Neural crest cell (in vitro differentiated cells): Measurements from ENCODE around the gene SOCS2. TPM values are rescaled to one million over a fixed set of nuclear protein-coding genes. Genes with fewer than 3 reads are reported as not detected.

Experiments
- DNase-seq: peaks from one replicate; pipeline ENCODE4 v3.0.0; 2021; ENCODE audit warnings: low read depth, mixed read lengths, low spot score
- H3K27ac Mint-ChIP-seq: one replicate; pipeline ENCODE4 v1.8.0; 2021; ENCODE audit warnings: mild to moderate bottlenecking, mixed read lengths; ENCODE audit not compliant: unreplicated experiment
- H3K27me3 Mint-ChIP-seq: 2 replicates; pipeline ENCODE4 v1.8.0; 2021; ENCODE audit warnings: low read depth, mild to moderate bottlenecking, mixed read lengths
- H3K36me3 Mint-ChIP-seq: 2 replicates; pipeline ENCODE4 v1.8.0; 2021; ENCODE audit warnings: low read depth, mild to moderate bottlenecking, mixed read lengths
- H3K4me1 Mint-ChIP-seq: 2 replicates; pipeline ENCODE4 v1.8.0; 2021; ENCODE audit warnings: mixed read lengths
- H3K4me3 Mint-ChIP-seq: one replicate; pipeline ENCODE4 v1.8.0; 2021; ENCODE audit warnings: mild to moderate bottlenecking, mixed read lengths
- H3K9me3 Mint-ChIP-seq: 2 replicates; pipeline ENCODE4 v1.8.0; 2021; ENCODE audit warnings: mixed read lengths
- total RNA-seq: library from RNA; stranded (reverse); gene quantifications from 2 replicates; pipeline ENCODE4 v1.2.1, GENCODE V29; 2021
- TF ChIP-seq, protein P1 (sequence below): fragments of 200-600 bp; sonication (generic); conservative IDR thresholded peaks from 2 replicates; pipeline ENCODE4 v1.5.0; 2021; ENCODE audit warnings: antibody characterized with exemption, mild to moderate bottlenecking

SOCS2 gene
- total RNA-seq, 1 donor from 2014 or later = 53.5 TPM

DNA sequence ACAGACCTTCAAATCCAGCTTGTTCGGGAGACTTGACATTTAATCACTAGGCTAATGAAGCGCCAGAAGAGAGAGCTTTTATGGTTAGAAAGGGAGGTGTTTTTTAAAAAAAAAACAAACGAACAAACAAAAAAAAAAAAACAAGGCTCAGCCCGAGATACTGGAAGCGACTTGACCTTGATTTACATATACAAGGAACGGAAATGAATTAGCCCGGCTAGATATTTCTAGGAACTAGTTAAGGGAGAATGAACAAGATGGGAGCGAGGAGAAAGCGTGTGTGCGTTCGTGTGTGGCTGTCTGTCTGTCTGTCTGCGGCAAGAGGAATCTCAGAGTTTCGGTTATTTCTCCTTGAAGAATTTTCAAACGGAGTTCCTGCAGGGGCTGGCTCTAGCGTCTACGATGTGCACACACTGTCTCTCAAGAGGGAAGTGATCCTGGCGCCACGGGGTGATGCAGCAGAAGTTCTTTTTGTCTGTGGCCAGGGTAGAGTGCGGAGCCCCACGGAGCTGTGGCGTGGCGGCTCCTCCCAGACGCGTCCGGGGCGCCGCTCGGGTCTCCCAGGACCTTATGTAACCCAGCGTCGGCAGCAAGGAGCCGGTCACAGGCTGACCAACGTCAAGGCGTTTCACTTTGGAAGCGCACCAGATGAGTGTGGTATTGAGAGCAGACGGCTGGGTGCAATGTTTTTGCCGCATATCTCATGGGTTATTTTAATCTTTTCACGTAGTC lies 18.8 kb downstream of the SOCS2 start:
- H3K36me3 Mint-ChIP-seq = no peaks in the 10 kb centered on the region
- TF ChIP-seq, protein P1, sequence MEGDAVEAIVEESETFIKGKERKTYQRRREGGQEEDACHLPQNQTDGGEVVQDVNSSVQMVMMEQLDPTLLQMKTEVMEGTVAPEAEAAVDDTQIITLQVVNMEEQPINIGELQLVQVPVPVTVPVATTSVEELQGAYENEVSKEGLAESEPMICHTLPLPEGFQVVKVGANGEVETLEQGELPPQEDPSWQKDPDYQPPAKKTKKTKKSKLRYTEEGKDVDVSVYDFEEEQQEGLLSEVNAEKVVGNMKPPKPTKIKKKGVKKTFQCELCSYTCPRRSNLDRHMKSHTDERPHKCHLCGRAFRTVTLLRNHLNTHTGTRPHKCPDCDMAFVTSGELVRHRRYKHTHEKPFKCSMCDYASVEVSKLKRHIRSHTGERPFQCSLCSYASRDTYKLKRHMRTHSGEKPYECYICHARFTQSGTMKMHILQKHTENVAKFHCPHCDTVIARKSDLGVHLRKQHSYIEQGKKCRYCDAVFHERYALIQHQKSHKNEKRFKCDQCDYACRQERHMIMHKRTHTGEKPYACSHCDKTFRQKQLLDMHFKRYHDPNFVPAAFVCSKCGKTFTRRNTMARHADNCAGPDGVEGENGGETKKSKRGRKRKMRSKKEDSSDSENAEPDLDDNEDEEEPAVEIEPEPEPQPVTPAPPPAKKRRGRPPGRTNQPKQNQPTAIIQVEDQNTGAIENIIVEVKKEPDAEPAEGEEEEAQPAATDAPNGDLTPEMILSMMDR = no peak
- peak overlapping the region; percentile 24 for H3K27ac Mint-ChIP-seq
- H3K9me3 Mint-ChIP-seq = no peaks in the 10 kb centered on the region
- H3K4me3 Mint-ChIP-seq = peak overlapping the region; percentile 87
- DNase-seq = peak; percentile 26
- H3K4me1 Mint-ChIP-seq = peaks cover 23% of the 10 kb centered on the region
- H3K27me3 Mint-ChIP-seq = peaks cover 47% of the 10 kb centered on the region

DNA sequence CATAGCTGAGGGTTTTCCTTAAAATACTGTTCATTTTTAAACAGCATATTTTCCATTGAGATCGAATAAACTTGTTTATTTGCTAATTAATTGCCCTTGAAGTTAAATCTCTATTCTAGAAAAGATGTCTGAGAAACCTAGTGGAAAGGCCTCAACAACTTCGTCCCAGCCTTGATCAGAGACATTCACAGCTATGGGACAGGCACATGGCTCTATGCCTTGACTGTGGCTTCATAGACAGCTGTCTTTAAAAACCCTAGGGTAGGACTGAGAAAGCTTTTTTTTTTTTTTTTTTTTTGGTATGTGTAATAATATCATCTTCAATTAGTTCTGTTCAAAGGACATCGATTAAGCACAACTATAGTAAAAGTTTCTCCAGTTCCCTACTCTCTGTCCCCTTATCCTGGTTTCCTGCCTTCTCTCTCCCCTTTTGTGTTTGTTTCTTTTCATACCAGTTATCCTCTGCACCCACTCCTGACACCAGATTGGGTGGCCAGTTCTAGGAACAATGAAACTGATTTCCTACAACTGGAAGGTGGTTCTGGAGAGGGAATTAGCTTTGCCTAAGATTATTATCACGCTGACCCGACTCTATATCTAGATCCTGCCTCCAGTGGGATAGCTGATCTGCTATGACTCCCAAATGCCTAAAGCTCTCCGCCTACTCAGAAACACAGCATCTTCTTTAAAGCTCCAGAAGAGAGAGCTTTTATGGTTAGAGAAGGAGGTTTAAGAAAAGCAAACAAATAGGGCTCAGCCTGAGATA lies 20.3 kb downstream of the SOCS2 start:
- H3K36me3 Mint-ChIP-seq = no peaks in the 10 kb centered on the region
- no peak overlapping the region for H3K27ac Mint-ChIP-seq
- no peak for DNase-seq
- H3K9me3 Mint-ChIP-seq = no peaks in the 10 kb centered on the region
- peaks cover 49% of the 10 kb centered on the region for H3K27me3 Mint-ChIP-seq
- peaks cover 23% of the 10 kb centered on the region for H3K4me1 Mint-ChIP-seq
- H3K4me3 Mint-ChIP-seq = peak overlapping the region; percentile 35
- TF ChIP-seq, protein P1 = no peak

DNA sequence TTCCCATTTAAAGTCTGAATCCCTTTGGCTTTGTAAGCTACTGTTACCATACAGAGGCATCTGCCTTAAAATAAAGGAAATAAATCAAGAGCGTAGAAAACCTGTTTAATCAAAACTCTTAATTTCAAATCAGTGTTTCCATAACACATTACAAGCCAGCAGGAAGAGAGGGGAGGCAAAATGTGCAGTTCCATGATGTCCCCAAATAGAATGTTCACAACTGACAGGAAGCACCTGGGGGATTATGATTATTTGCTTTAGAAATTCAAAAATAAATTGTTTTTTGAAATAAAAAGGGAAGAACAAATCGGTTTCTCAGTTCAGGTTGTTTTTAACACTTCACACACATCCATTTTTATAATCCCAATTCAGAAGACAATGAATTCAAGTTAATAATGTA lies 21.4 kb downstream of the SOCS2 start:
- Mint-ChIP-seq H3K36me3 (no peaks in the 10 kb centered on the region), H3K9me3 (no peaks in the 10 kb centered on the region), H3K4me3 (no peak overlapping the region), H3K4me1 (peaks cover 23% of the 10 kb centered on the region), H3K27me3 (peaks cover 49% of the 10 kb centered on the region), H3K27ac (no peak overlapping the region)
- DNase-seq = no peak
- TF ChIP-seq, protein P1 = no peak

DNA sequence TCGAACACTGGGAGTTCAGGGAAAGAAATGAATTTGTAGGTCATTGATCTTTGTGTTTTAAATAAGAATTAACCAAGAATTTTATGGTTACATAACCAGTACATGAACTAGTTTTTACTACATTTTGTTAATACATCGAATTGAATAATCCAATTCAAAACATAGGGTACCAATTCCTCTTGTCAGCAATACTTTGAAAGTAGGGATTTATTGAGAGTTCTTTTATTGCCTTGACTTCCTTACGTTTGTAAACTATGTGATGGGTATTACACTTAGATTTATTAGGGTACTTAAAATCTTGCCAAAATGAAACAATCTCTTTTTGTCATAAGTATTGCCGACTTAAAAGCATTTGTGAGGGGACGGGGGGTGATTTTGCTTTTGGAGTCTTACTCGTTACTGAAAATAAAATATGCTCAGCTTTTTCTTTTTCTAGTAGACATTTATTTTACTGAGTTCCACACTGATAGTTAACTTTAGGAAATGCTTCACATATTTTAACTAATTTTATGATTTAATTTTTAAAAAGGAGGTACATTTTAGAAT lies 22.4 kb downstream of the SOCS2 start:
- DNase-seq = no peak
- H3K27ac Mint-ChIP-seq = no peak overlapping the region
- no peak overlapping the region for H3K4me3 Mint-ChIP-seq
- H3K9me3 Mint-ChIP-seq = no peaks in the 10 kb centered on the region
- no peaks in the 10 kb centered on the region for H3K36me3 Mint-ChIP-seq
- peaks cover 45% of the 10 kb centered on the region for H3K27me3 Mint-ChIP-seq
- H3K4me1 Mint-ChIP-seq = peaks cover 20% of the 10 kb centered on the region
- TF ChIP-seq, protein P1 = no peak

DNA sequence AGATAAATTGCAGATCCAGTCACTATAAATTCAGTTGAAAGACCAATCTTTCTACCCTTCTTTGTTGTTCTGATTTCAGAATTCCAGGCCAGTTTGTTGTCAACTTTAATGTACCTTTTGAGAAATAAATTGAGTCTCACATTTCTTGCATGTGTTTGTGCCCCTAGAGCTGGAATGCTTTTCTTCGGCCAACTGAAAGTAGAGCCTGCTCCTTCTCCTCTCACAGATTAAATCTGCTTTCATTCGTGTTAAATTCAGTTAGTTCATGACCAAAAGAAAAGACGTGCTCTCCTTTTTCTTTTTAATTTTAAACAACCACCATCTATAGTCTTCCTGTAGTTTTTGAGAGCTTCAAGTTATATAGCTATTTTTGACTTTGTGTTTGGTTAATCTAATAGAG lies 22.9 kb downstream of the SOCS2 start:
- H3K4me3 Mint-ChIP-seq = no peak overlapping the region

More for the DNA sequence above, 22.9 kb downstream of the SOCS2 start:
- TF ChIP-seq, protein P1 = no peak
- no peaks in the 10 kb centered on the region for H3K9me3 Mint-ChIP-seq
- H3K27me3 Mint-ChIP-seq = peaks cover 41% of the 10 kb centered on the region
- H3K27ac Mint-ChIP-seq = no peak overlapping the region
- peaks cover 20% of the 10 kb centered on the region for H3K4me1 Mint-ChIP-seq
- no peak for DNase-seq
- no peaks in the 10 kb centered on the region for H3K36me3 Mint-ChIP-seq
